NCI-H748 treated with DMSO at 0.1 percent for 48 hours (cell line): Measurements from ENCODE around the gene MZT2A.
"Not testable (repeated sequence)": the region's sequence is repeated elsewhere in the genome, so short reads cannot be mapped to it uniquely, and the experiment has no call there.

Experiments
- DNase-seq: peaks from one replicate; lab custom pipeline; 2025; lab: John Stamatoyannopoulos, UW

The MZT2A gene, protein sequence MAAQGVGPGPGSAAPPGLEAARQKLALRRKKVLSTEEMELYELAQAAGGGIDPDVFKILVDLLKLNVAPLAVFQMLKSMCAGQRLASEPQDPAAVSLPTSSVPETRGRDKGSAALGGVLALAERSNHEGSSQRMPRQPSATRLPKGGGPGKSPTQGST

DNA sequence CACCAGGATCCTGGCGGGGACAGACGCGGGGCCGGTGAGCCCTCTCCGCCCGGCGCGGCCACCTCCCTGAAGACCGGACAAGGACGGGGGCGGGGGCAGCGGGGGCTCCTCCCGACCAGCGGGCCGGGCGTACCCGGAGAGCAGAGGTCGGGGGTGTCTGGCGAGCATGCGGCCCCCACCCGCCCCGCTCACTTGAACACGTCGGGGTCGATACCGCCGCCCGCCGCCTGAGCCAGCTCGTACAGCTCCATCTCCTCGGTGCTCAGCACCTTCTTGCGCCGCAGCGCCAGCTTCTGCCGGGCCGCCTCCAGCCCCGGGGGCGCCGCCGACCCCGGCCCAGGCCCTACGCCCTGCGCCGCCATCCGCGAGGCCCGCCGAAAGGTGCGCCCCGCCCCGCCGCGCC, at the start of gene MZT2A:
MZT2A (minus strand) TSS at position 383 of the 403 bp plus-strand sequence; CDS start at position 362, 21 bp downstream.
- not testable (repeated sequence) for DNase-seq

DNA sequence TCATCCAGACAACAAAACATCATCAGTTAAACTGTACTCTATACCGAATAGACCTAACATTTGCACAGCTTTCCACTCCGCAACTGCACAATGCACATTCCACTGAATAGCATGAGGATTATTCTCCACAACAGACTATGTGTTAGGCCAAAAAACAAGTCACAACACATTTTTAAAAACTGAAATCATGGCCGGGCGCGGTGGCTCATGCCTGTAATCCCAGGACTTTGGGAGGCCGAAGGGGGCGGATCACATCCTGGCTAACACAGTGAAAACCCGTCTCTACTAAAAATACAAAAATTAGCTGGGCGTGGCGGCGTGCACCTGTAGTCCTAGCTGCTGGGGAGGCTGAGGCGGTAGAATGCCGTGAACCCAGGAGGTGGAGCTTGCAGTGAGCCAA, 46.7 kb upstream of the MZT2A start:
- DNase-seq = not testable (repeated sequence)

DNA sequence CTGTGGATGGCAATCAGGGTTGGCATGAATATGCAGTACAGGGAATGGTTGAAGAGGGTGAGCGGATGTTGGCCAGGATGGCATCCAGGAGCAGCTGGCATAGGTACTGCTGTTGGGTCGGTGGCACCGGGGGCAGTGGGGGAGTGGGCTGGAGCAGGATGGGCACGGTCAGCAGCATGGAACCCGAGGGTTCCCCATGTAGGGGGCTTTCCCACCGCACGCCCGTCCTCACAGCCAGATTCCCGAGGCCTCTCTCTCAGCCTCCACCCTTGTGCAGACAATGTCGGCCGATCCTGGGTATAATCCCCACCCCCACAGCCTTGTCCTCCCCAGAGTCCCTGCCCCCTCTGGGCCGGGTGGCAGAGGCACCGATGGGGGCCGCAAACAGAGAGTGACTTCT, 44.6 kb upstream of the MZT2A start:
- DNase-seq = not testable (repeated sequence)

DNA sequence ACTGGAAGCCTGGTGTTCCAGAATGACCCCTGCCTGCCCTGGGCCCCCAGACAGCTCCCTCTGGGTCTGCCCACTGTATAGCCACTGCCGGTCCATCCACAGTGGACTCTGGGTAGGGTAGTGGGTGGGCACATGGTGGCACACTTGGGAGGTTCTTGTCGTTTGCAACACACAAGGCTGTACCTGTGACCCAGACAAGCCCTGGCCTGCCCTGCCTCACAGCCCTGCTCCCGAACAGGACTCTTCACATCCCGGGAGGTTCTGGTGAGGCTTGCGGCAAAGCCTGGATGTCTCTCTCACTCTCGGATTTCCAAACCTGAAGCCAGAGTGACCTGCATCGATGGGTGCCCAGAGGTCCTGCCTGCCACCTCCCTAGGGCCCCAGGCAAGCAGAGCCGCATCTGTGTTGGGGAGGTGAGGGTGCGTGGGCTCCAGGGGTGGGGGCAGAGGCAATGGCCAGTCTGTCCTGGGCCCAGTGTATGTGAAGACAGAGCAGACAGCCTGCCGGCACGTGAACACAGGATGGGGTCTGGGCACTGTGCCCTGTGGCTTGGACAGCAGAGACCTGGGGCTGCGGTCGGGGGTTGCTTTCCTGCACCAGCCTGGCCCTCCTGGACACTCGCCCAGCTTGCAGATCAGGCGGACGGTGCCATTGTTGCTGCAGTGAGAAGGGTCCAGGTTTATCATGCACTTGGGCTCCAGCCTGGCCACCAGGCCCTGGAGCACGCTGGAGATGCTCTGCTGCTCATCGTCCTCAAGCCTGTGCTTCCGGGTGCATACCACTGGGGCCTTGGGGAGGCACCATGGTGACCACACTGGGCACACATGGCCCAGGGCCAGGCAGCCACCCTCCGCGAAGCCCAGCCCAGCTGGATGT, 44.0 kb upstream of the MZT2A start:
- DNase-seq = not testable (repeated sequence)

DNA sequence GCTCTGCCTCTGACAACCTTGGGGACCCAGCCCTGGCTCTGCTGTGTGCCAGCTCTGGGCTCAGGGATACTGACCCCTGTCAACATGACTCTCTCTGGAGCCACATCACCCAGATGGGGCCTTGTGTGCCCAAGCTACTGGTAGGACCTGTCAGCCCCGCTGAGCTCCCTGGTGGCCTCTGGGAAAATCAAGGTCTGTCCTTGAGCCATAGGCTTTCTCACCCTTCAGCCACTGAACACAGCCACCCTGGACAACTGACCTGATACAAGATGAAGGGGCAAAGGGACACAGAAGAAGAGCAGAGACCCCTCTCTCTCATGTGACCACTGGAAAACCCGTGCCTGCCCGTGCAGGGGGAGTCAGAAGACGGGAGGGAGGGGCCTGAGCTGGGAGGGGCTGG, 43.3 kb upstream of the MZT2A start:
- DNase-seq = no peak

GRCh38 chr2:131534965-131535364, 42.8 kb upstream of the MZT2A start:
- not testable (repeated sequence) for DNase-seq

GRCh38 chr2:131534317-131534672, 42.1 kb upstream of the MZT2A start:
- not testable (repeated sequence) for DNase-seq

- DNase-seq = not testable (repeated sequence)
Observed at GRCh38 chr2:131533609-131534316, 41.6 kb upstream of the MZT2A start.

DNA sequence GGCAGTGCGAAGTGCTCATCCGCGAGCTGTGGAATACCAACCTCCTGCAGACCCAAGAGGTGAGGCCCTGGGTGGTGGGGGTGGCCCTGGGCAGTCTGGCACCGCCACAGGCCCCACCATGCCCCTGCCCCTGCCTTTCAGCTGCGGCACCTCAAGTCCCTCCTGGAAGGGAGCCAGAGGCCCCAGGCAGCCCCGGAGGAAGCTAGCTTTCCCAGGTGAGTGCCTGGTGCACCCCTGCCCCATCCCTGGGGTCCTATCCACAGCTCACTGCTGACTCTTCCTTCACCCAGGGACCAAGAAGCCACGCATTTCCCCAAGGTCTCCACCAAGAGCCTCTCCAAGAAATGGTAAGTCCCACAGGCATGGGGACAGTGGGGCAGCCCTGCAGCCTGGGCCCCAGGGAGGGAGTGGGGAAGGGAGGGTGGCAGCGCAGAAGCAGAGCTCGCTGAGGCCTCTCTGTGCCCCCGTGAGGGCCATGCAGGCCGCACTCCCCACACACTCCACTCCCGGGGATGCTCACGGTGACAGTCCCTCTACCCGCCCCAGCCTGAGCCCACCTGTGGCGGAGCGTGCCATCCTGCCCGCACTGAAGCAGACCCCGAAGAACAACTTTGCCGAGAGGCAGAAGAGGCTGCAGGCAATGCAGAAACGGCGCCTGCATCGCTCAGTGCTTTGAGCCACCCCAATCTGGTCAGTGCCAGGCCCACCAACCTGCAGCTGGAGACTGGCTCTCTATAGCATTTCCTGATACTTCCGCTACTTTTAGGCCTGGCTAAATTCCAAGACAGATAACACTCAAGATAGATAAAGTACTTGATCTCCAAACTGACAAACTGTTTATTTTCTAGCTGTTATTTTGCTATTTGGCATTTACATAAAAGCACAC, 40.8 kb upstream of the MZT2A start:
- not testable (repeated sequence) for DNase-seq

GRCh38 chr2:131531547-131532185, 39.5 kb upstream of the MZT2A start:
- DNase-seq = not testable (repeated sequence)

- not testable (repeated sequence) for DNase-seq
Observed at GRCh38 chr2:131530626-131531344, 38.6 kb upstream of the MZT2A start.

GRCh38 chr2:131529864-131530445, 37.8 kb upstream of the MZT2A start:
- not testable (repeated sequence) for DNase-seq

- not testable (repeated sequence) for DNase-seq
Observed at GRCh38 chr2:131528981-131529863, 37.0 kb upstream of the MZT2A start.

- peak; percentile 2 for DNase-seq
Observed at GRCh38 chr2:131527131-131528001, 35.2 kb upstream of the MZT2A start, which contains the start of gene CCDC74A. TSS of gene CCDC74A (plus strand) at chr2:131527888. CDS start at chr2:131527971, 83 bp downstream.

GRCh38 chr2:131525256-131525655, 33.1 kb upstream of the MZT2A start:
- not testable (repeated sequence) for DNase-seq

- no peak for DNase-seq
Observed at GRCh38 chr2:131521961-131522781, 30.0 kb upstream of the MZT2A start.

- not testable (repeated sequence) for DNase-seq
Observed at GRCh38 chr2:131521524-131521923, 29.3 kb upstream of the MZT2A start.
